ENCODE measurements around the gene DENND1A.

DENND1A gene

GRCh38 chr9:123389070-123389469, 540.9 kb downstream of the DENND1A start:
- DNase-seq (ENCODE audit: low read depth): no peak
- TF ChIP-seq, protein P1, sequence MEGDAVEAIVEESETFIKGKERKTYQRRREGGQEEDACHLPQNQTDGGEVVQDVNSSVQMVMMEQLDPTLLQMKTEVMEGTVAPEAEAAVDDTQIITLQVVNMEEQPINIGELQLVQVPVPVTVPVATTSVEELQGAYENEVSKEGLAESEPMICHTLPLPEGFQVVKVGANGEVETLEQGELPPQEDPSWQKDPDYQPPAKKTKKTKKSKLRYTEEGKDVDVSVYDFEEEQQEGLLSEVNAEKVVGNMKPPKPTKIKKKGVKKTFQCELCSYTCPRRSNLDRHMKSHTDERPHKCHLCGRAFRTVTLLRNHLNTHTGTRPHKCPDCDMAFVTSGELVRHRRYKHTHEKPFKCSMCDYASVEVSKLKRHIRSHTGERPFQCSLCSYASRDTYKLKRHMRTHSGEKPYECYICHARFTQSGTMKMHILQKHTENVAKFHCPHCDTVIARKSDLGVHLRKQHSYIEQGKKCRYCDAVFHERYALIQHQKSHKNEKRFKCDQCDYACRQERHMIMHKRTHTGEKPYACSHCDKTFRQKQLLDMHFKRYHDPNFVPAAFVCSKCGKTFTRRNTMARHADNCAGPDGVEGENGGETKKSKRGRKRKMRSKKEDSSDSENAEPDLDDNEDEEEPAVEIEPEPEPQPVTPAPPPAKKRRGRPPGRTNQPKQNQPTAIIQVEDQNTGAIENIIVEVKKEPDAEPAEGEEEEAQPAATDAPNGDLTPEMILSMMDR (conservative IDR thresholded peaks at IDR 0.05; ENCODE audit: low read depth, low read length): no peak

GRCh38 chr9:123387686-123388085, 542.2 kb downstream of the DENND1A start:
- no peak overlapping the region for H3K4me3 ChIP-seq (ENCODE audit: low read depth, low read length)
- TF ChIP-seq, protein P1 (conservative IDR thresholded peaks at IDR 0.05; ENCODE audit: low read depth, low read length): no peak
- DNase-seq (ENCODE audit: low read depth): no peak

More at GRCh38 chr9:123389070-123389469, 540.9 kb downstream of the DENND1A start:
- H3K4me3 ChIP-seq (ENCODE audit: low read depth, low read length): no peak overlapping the region

GRCh38 chr9:123383512-123384170, 546.3 kb downstream of the DENND1A start:
- no peak overlapping the region for H3K4me3 ChIP-seq (ENCODE audit: low read depth, low read length)
- TF ChIP-seq, protein P1 (conservative IDR thresholded peaks at IDR 0.05; ENCODE audit: low read depth, low read length): no peak
- no peak for DNase-seq (ENCODE audit: low read depth)

GRCh38 chr9:123382653-123383511, 547.0 kb downstream of the DENND1A start:
- TF ChIP-seq, protein P1 (conservative IDR thresholded peaks at IDR 0.05; ENCODE audit: low read depth, low read length): no peak
- no peak for DNase-seq (ENCODE audit: low read depth)
- H3K4me3 ChIP-seq (ENCODE audit: low read depth, low read length): no peak overlapping the region

- TF ChIP-seq, protein P1 (conservative IDR thresholded peaks at IDR 0.05; ENCODE audit: low read depth, low read length): no peak
- no peak for DNase-seq (ENCODE audit: low read depth)
- H3K4me3 ChIP-seq (ENCODE audit: low read depth, low read length): no peak overlapping the region
Measured at GRCh38 chr9:123380852-123381705, 548.8 kb downstream of the DENND1A start.

DNA sequence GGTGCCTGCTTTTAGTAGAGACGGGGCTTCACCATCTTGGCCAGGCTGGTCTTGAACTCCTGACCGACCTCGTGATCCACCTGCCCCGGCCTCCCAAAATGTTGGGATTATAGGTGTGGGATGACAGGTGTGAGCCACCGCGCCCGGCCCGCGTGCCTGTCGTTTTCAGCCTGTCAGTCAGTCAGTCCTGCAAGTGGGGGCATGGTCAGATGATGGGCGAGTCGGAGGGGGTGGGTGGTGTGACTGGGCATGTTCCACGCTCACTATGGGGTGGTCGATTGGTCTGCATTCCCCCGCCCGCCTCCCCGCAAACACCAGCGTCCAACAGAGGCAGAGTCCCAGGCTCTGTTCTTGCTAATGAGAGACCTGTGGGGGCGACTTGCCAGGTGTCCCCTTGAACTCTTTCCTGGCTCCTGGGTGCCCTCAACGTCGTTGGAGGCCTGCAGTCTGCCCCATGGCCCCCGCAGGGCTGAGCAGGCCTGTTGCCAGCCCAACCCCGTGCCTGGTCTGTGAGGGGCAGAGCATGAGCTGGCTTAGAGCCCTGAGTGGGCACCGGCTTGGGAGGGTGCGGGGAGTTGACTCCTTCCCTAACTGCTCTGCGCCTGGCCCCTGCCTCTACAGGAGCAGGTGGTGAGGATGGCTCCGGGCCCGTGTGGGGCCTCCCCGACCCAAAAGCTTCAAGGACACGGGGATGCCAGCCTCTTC, 550.8 kb downstream of the DENND1A start:
- no peak overlapping the region for H3K4me3 ChIP-seq (ENCODE audit: low read depth, low read length)
- no peak for DNase-seq (ENCODE audit: low read depth)
- TF ChIP-seq, protein P1 (conservative IDR thresholded peaks at IDR 0.05; ENCODE audit: low read depth, low read length): no peak
